K562 (cell line): ENCODE measurements around the gene MSH4. TPM values are rescaled to one million over a fixed set of nuclear protein-coding genes. Genes with fewer than 3 reads are reported as not detected.
A peak's percentile ranks its signal among the peaks of the same experiment; 100 is the strongest.

Experiments used
- CBFA2T2 ChIP-seq: fragments of 450-650 bp; conservative IDR thresholded peaks from 2 replicates; pipeline ENCODE4 v1.6.1; 2017; ENCODE audit warnings: mild to moderate bottlenecking
- CHD1 ChIP-seq: fragments of 200-600 bp; sonication (generic); IDR thresholded peaks from one replicate; pipeline ENCODE4 v1.6.1; 2012; ENCODE audit warnings: mild to moderate bottlenecking, moderate library complexity, low read length, inconsistent platforms
- CSDE1 ChIP-seq, 2 experiments: fragments of 450-650 bp; IDR thresholded peaks; 2 replicates each; pipeline ENCODE4 v1.6.1; 2016; ENCODE audit warnings: mild to moderate bottlenecking in 1 of 2
- GATA2 ChIP-seq: sonication (generic); formaldehyde crosslinking; IDR thresholded peaks from 2 replicates; pipeline ENCODE4 v1.4.0; 2020; ENCODE audit warnings: mild to moderate bottlenecking, missing genetic modification reagents
- HMG20B ChIP-seq: fragments of 250-450 bp; sonication (Bioruptor Pico); IDR thresholded peaks from 2 replicates; pipeline ENCODE4 v1.5.0; 2021; ENCODE audit warnings: mild to moderate bottlenecking
- JUN ChIP-seq, 2 experiments: sonication (generic) in 1 of 2; formaldehyde crosslinking in 1 of 2; IDR thresholded peaks; 2 replicates each; pipeline versions ENCODE4 v1.6.1 to v1.8.0; 2012 to 2022; ENCODE audit warnings: borderline replicate concordance in 2 of 2, mild to moderate bottlenecking in 2 of 2, improper control_type of control experiment in 1 of 2, low read depth in 1 of 2, low read length in 1 of 2, missing genetic modification reagents in 1 of 2
- PTTG1 ChIP-seq: fragments of 450-650 bp; IDR thresholded peaks from 2 replicates; pipeline ENCODE4 v1.6.1; 2016; ENCODE audit warnings: low read depth, mild to moderate bottlenecking, missing genetic modification characterization, missing compliant biosample characterization
- RBM17 ChIP-seq: fragments of 200-400 bp; formaldehyde crosslinking; IDR thresholded peaks from 2 replicates; pipeline ENCODE4 v1.6.1; 2017; ENCODE audit warnings: low read depth, mild to moderate bottlenecking, low read length, borderline replicate concordance
- RERE ChIP-seq: sonication (generic); formaldehyde crosslinking; IDR thresholded peaks from 2 replicates; pipeline ENCODE4 v1.8.0; 2023; ENCODE audit warnings: missing genetic modification reagents, mild to moderate bottlenecking, borderline replicate concordance
- RNF2 ChIP-seq: sonication (generic); IDR thresholded peaks from 2 replicates; pipeline ENCODE4 v1.6.1; 2016
- RNF219 ChIP-seq: fragments of 250-450 bp; sonication (Bioruptor Pico); IDR thresholded peaks from 2 replicates; pipeline ENCODE4 v1.5.0; 2022; ENCODE audit warnings: mild to moderate bottlenecking
- SRF ChIP-seq, 2 experiments: fragments of 250-450, 450-650 bp in 1 of 2; sonication (Bioruptor Pico) in 1 of 2; sonication (generic) in 1 of 2; formaldehyde crosslinking; IDR thresholded peaks; 2 replicates each; pipeline versions ENCODE4 v1.5.0 to v1.5.1; 2020 to 2022; ENCODE audit warnings: mild to moderate bottlenecking in 1 of 2, missing genetic modification reagents in 1 of 2
- TBP ChIP-seq: optimal IDR thresholded peaks from 2 replicates; pipeline ENCODE3; 2011; ENCODE audit warnings: low read depth, low read length, improper control_type of control experiment
- TFAM ChIP-seq: fragments of 250-450 bp; sonication (Bioruptor Pico); conservative IDR thresholded peaks from 2 replicates; pipeline ENCODE4 v1.5.0; 2021; ENCODE audit warnings: mild to moderate bottlenecking, moderate library complexity
- TSC22D4 ChIP-seq: fragments of 450-650 bp; IDR thresholded peaks from 2 replicates; pipeline ENCODE4 v1.6.1; 2016; ENCODE audit warnings: missing genetic modification characterization, missing biosample characterization, control low read depth
- ZNF124 ChIP-seq: sonication (generic); formaldehyde crosslinking; IDR thresholded peaks from 2 replicates; pipeline ENCODE4 v1.8.1; 2022; ENCODE audit warnings: missing genetic modification reagents
- ZNF232 ChIP-seq: sonication (generic); formaldehyde crosslinking; IDR thresholded peaks from 2 replicates; pipeline ENCODE4 v1.8.0; 2022; ENCODE audit warnings: mild to moderate bottlenecking, missing genetic modification reagents
- ZNF644 ChIP-seq: fragments of 200-800 bp; sonication (Bioruptor generic); IDR thresholded peaks from 2 replicates; pipeline ENCODE4 v1.6.1; 2016; ENCODE audit warnings: low read depth, missing genetic modification characterization, missing compliant biosample characterization
- ZNF785 ChIP-seq: fragments of 250-450 bp; sonication (Bioruptor Pico); IDR thresholded peaks from 2 replicates; pipeline ENCODE4 v1.4.0; 2020; ENCODE audit warnings: mild to moderate bottlenecking
- polyA plus RNA-seq, 8 experiments: library from polyadenylated mRNA; depleted of rRNA in 4 of 8; stranded (reverse) in 5 of 8; unstranded in 3 of 8; fragments of >200 nt; fragmentation: Nextera tagmentation in 2 of 8; fragmentation: Illumina TruSeq in 1 of 8; extraction: Ambion mirVana in 2 of 8; extraction: Trizol in 1 of 8; gene quantifications; 2 replicates each; pipeline versions ENCODE4 v1.2.1 to v1.2.3, GENCODE V29; 2011 to 2014; ENCODE audit warnings: inconsistent platforms in 1 of 8, missing spikeins in 1 of 8
- total RNA-seq, 7 experiments: library from RNA; depleted of rRNA in 6 of 7; stranded (reverse); fragments of >200 nt in 6 of 7; fragmentation: Illumina TruSeq in 2 of 7; extraction: Trizol in 2 of 7; gene quantifications; 2 replicates each; pipeline versions ENCODE4 v1.2.1 to v1.2.3, GENCODE V29; 2011 to 2021; ENCODE audit warnings: low replicate concordance in 1 of 7

Gene MSH4
- total and polyA plus RNA-seq, 9 of the 15 experiments (the other 6 are each of a cell fraction or from before 2014, with no cell fraction given) = 0.04 to 0.18 (median 0.12) TPM; not detected in 4

- no peak for TF ChIP-seq RERE (CRISPR knock-in tag)
- no peak for TF ChIP-seq ZNF785 (CRISPR knock-in tag)
- TF ChIP-seq SRF (CRISPR knock-in tag; IDR thresholded peaks at IDR 0.05) = peak in 1 of 2 experiments; percentile 43; a peak in 2 of 4 replicates
- no peak for TF ChIP-seq CSDE1 (IDR thresholded peaks at IDR 0.05)
- TF ChIP-seq CHD1 = no peak
- TF ChIP-seq GATA2 (CRISPR knock-in tag) = no peak
- no peak for TF ChIP-seq TFAM (CRISPR knock-in tag)
- no peak for TF ChIP-seq HMG20B (CRISPR knock-in tag)
- no peak for TF ChIP-seq TBP
- no peak for TF ChIP-seq CBFA2T2
- no peak; the same call in 1 of the 2 replicates for TF ChIP-seq PTTG1 (tag)
- no peak for TF ChIP-seq RBM17
- no peak for TF ChIP-seq TSC22D4 (tag)
- TF ChIP-seq JUN (IDR thresholded peaks at IDR 0.05; ENCODE audit: borderline replicate concordance, low read depth, low read length) = no peak
- TF ChIP-seq JUN (CRISPR knock-in tag; IDR thresholded peaks at IDR 0.05; ENCODE audit: borderline replicate concordance) = no peak
- no peak for TF ChIP-seq ZNF124 (CRISPR knock-in tag)
- TF ChIP-seq ZNF232 = no peak
- TF ChIP-seq ZNF644 = no peak
- 0 out of 2 replicates have a peak, but pooled peaks have one; percentile 25 for TF ChIP-seq RNF2
- TF ChIP-seq RNF219 = 0 out of 2 replicates have a peak, but pooled peaks have one; percentile 46
Measured at GRCh38 chr1:75796376-75797272, at the start of gene MSH4 (continued).
